ENCODE measurements around the gene MRAP.

DNA sequence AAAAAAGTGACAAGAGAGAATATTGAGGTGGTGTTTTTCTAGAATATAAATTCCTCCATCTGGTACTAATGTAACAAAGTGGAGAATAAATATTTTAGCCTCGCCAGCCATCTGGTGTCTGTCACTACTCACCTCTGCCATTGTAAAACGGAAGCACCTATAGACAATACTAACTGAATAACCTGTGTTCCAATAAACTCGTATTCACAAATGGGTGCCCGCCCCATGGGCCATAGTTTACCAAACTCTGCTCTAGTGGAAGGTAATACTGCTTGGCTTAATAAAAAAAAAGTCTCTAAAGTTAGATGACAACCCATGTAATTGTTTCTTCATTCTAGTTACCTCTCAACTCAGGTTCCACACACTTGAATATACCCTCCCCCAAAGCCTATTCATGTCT, 27.9 kb upstream of the MRAP start:
- TF ChIP-seq, protein P1, sequence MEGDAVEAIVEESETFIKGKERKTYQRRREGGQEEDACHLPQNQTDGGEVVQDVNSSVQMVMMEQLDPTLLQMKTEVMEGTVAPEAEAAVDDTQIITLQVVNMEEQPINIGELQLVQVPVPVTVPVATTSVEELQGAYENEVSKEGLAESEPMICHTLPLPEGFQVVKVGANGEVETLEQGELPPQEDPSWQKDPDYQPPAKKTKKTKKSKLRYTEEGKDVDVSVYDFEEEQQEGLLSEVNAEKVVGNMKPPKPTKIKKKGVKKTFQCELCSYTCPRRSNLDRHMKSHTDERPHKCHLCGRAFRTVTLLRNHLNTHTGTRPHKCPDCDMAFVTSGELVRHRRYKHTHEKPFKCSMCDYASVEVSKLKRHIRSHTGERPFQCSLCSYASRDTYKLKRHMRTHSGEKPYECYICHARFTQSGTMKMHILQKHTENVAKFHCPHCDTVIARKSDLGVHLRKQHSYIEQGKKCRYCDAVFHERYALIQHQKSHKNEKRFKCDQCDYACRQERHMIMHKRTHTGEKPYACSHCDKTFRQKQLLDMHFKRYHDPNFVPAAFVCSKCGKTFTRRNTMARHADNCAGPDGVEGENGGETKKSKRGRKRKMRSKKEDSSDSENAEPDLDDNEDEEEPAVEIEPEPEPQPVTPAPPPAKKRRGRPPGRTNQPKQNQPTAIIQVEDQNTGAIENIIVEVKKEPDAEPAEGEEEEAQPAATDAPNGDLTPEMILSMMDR (IDR thresholded peaks at IDR 0.05; ENCODE audit: insufficient read depth, low read length, poor library complexity, severe bottlenecking): no peak
- TF ChIP-seq EZH2phosphoT487 (conservative IDR thresholded peaks at IDR 0.05; ENCODE audit: low read length): no peak

Data from SU-DHL-6 (cell line).